ENCODE data around the gene NR1H2.
A peak's percentile ranks its signal among the peaks of the same experiment; 100 is the strongest.

NR1H2 gene

DNA sequence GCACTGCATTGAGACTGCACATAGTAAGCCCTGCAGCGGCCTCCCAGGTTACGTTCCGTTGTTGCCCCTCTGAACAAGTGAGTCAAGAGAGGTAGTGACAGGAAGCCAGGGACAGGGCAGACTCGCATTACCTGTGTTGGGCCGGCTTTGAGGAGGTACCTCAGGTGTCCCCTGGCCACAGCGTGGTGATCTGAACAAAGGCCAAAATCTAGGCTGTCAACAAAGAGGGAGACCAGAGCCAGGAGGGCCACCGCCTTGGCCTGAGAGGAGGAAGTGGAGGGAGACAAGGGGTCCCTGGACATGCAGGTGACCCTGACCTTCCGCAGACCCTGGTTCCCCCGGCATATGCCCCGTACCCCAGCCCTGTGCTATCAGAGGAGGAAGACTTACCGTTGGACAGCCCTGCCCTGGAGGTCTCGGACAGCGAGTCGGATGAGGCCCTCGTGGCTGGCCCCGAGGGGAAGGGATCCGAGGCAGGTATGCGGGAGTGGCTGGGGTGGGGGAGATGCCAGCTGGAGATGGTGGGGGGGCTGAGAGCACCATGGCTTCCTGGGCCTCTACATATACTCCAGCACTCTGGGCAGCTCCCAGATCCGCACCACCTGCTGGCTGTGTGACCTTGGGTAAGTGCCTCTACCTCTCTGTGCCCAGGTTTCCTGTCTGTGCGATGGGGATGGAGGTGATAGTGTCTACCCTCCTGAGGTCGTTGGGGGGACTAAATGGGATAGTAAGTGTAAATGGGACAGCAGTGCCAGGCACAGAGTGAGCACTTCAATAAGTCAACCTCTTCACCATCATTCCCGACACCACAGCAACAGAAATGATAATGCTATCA lies 47.2 kb downstream of the NR1H2 start:
- 94% methylated on average over 22 of the region's 22 CpGs for WGBS, 2 experiments
- H3K36me3 ChIP-seq (ENCODE audit: control insufficient read depth, insufficient read depth, low read length) = no peaks in the 10 kb centered on the region
- H3K9me3 ChIP-seq (ENCODE audit: control insufficient read depth, low read length) = no peaks in the 10 kb centered on the region
- H3K4me3 ChIP-seq (ENCODE audit: insufficient read depth, low read depth, low read length) = no peak overlapping the region
- H3K27me3 ChIP-seq (ENCODE audit: control insufficient read depth, insufficient read depth, low read length, poor library complexity, severe bottlenecking) = peaks cover 21% of the 10 kb centered on the region
- H3K4me1 ChIP-seq (ENCODE audit: control insufficient read depth, insufficient read depth, low read length) = peaks cover 4% of the 10 kb centered on the region
- no peak overlapping the region for H3K27ac ChIP-seq (ENCODE audit: insufficient read depth, low read depth, low read length, poor library complexity, severe bottlenecking)

DNA sequence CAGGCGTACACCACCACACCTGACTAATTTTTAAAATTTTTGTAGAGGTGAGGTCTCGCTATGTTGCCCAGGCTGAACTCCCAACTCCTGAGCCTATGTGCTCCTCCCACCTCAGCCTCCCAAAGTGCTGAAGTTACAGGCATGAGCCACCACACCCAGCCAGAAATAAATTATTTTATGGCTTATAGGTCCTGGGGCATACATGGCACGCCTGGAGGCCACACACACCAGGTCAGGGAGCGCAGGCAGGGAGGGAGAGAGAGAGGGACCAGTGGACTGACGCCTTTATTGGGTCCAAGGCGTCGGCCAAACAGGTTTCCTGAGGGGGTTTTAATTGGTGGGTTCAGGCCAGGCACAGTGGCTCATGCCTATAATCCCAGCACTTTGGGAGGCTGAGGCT lies 49.3 kb downstream of the NR1H2 start:
- H3K4me1 ChIP-seq (ENCODE audit: control insufficient read depth, insufficient read depth, low read length) = no peaks in the 10 kb centered on the region
- H3K27ac ChIP-seq (ENCODE audit: insufficient read depth, low read depth, low read length, poor library complexity, severe bottlenecking) = no peak overlapping the region
- 65 to 67% methylated on average over 7 of the region's 7 CpGs for whole genome bisulfite sequencing, 2 experiments
- no peaks in the 10 kb centered on the region for H3K9me3 ChIP-seq (ENCODE audit: control insufficient read depth, low read length)
- H3K4me3 ChIP-seq (ENCODE audit: insufficient read depth, low read depth, low read length) = no peak overlapping the region
- peaks cover 1% of the 10 kb centered on the region for H3K27me3 ChIP-seq (ENCODE audit: control insufficient read depth, insufficient read depth, low read length, poor library complexity, severe bottlenecking)
- H3K36me3 ChIP-seq (ENCODE audit: control insufficient read depth, insufficient read depth, low read length) = no peaks in the 10 kb centered on the region

DNA sequence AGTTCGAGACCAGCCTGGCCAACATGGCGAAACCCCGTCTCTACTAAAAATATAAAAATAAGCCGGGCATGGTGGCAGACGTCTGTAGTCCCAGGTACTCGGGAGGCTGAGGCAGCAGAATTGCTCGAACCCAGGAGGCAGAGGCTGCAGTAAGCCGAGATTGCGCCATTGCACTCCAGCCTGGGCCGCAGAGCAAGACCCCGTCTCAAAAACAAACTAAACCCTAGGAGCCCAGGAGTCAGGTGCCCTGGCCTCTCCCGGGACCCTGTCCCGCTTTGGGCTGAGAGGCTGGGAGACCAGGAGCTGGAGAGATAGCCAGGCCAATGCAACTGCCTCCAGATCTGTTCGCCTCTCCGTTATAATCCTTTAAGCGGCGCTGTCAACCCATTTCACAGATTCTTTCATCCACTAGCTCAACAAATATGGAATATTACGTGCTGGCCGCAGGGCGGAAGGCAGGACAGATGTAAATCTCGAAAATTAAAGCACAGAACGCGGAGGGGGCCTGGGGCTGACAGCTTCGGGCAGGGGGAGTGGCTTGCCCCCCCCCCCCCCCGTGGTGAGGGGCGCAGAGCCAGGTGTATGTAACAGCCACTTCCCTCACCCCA lies 51.2 kb downstream of the NR1H2 start:
- Histone ChIP-seq H3K27ac (ENCODE audit: insufficient read depth, low read depth, low read length, poor library complexity, severe bottlenecking) (no peak overlapping the region), H3K4me3 (ENCODE audit: insufficient read depth, low read depth, low read length) (no peak overlapping the region), H3K36me3 (ENCODE audit: control insufficient read depth, insufficient read depth, low read length) (no peaks in the 10 kb centered on the region), H3K4me1 (ENCODE audit: control insufficient read depth, insufficient read depth, low read length) (peaks cover 2% of the 10 kb centered on the region), H3K9me3 (ENCODE audit: control insufficient read depth, low read length) (no peaks in the 10 kb centered on the region), H3K27me3 (ENCODE audit: control insufficient read depth, insufficient read depth, low read length, poor library complexity, severe bottlenecking) (peaks cover 10% of the 10 kb centered on the region)
- WGBS, 2 experiments = 94% methylated on average over 24 to 26 of the region's 26 CpGs

DNA sequence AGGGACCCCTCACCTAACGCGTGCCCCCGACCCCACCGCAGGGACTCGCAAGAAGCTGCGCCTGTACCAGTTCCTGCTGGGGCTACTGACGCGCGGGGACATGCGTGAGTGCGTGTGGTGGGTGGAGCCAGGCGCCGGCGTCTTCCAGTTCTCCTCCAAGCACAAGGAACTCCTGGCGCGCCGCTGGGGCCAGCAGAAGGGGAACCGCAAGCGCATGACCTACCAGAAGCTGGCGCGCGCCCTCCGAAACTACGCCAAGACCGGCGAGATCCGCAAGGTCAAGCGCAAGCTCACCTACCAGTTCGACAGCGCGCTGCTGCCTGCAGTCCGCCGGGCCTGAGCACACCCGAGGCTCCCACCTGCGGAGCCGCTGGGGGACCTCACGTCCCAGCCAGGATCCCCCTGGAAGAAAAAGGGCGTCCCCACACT lies 51.8 kb downstream of the NR1H2 start:
- Histone ChIP-seq H3K27me3 (ENCODE audit: control insufficient read depth, insufficient read depth, low read length, poor library complexity, severe bottlenecking) (peaks cover 10% of the 10 kb centered on the region), H3K9me3 (ENCODE audit: control insufficient read depth, low read length) (no peaks in the 10 kb centered on the region), H3K36me3 (ENCODE audit: control insufficient read depth, insufficient read depth, low read length) (no peaks in the 10 kb centered on the region), H3K27ac (ENCODE audit: insufficient read depth, low read depth, low read length, poor library complexity, severe bottlenecking) (no peak overlapping the region), H3K4me3 (ENCODE audit: insufficient read depth, low read depth, low read length) (no peak overlapping the region), H3K4me1 (ENCODE audit: control insufficient read depth, insufficient read depth, low read length) (peaks cover 7% of the 10 kb centered on the region)
- WGBS, 2 experiments = 87 to 88% methylated on average over 38 of the region's 38 CpGs

DNA sequence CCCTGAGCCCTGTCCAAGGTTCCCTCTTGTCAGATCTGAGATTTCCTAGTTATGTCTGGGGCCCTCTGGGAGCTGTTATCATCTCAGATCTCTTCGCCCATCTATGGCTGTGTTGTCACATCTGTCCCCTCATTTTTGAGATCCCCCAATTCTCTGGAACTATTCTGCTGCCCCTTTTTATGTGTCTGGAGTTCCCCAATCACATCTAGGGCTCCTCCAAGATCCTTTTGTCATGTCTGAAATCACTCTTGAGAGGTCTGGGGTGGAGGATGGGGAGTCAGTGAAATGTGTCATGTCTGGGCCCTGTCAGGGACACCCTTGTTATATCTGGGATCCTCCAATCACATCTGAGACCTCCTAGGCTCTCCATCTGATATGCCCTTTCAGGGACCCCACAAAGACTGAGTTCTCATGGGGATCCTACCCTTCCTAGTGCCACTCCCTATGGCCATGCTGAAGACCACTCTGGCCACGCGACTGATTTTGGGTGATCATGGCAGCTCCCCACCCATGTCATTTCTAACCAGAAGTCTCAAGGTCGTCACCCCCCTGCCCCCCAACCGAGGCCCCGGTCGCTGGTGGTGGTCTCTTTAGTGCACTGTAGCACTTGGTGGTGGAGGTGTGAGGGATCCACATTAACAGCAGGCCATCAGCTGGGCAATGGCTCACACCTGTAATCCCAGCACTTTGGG lies 52.7 kb downstream of the NR1H2 start:
- no peak overlapping the region for H3K4me3 ChIP-seq (ENCODE audit: insufficient read depth, low read depth, low read length)
- no peaks in the 10 kb centered on the region for H3K9me3 ChIP-seq (ENCODE audit: control insufficient read depth, low read length)
- peaks cover 10% of the 10 kb centered on the region for H3K27me3 ChIP-seq (ENCODE audit: control insufficient read depth, insufficient read depth, low read length, poor library complexity, severe bottlenecking)
- no peak overlapping the region for H3K27ac ChIP-seq (ENCODE audit: insufficient read depth, low read depth, low read length, poor library complexity, severe bottlenecking)
- H3K36me3 ChIP-seq (ENCODE audit: control insufficient read depth, insufficient read depth, low read length) = no peaks in the 10 kb centered on the region
- peaks cover 7% of the 10 kb centered on the region for H3K4me1 ChIP-seq (ENCODE audit: control insufficient read depth, insufficient read depth, low read length)
- WGBS, 2 experiments = 88 to 89% methylated on average over 7 of the region's 7 CpGs

DNA sequence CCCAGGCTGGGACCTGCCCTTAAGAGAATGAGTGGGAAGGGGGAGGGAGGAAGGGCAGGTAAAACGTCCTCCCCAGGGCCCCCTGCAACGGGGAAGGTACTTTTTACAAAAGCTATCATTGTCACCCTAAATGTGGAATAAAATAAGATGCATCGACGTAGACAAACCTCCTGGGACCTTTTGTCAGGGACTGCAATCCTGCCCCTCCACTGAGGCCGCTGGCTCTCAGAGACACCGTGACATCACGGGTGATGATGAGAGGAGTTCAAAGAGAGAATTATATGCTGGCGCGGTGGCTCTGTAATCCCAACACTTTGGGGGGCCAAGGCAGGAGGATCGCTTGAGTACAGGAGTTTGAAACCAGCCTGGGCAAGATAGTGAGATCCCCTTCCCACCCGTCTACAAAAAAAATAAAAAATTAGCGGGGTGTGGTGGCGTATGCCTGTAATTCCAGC lies 54.7 kb downstream of the NR1H2 start:
- H3K9me3 ChIP-seq (ENCODE audit: control insufficient read depth, low read length) = no peaks in the 10 kb centered on the region
- H3K4me3 ChIP-seq (ENCODE audit: insufficient read depth, low read depth, low read length) = peak overlapping the region; percentile 37
- H3K4me1 ChIP-seq (ENCODE audit: control insufficient read depth, insufficient read depth, low read length) = peaks cover 14% of the 10 kb centered on the region
- no peak overlapping the region for H3K27ac ChIP-seq (ENCODE audit: insufficient read depth, low read depth, low read length, poor library complexity, severe bottlenecking)
- 58 to 63% methylated on average over 13 of the region's 13 CpGs for WGBS, 2 experiments
- no peaks in the 10 kb centered on the region for H3K36me3 ChIP-seq (ENCODE audit: control insufficient read depth, insufficient read depth, low read length)
- peaks cover 10% of the 10 kb centered on the region for H3K27me3 ChIP-seq (ENCODE audit: control insufficient read depth, insufficient read depth, low read length, poor library complexity, severe bottlenecking)

DNA sequence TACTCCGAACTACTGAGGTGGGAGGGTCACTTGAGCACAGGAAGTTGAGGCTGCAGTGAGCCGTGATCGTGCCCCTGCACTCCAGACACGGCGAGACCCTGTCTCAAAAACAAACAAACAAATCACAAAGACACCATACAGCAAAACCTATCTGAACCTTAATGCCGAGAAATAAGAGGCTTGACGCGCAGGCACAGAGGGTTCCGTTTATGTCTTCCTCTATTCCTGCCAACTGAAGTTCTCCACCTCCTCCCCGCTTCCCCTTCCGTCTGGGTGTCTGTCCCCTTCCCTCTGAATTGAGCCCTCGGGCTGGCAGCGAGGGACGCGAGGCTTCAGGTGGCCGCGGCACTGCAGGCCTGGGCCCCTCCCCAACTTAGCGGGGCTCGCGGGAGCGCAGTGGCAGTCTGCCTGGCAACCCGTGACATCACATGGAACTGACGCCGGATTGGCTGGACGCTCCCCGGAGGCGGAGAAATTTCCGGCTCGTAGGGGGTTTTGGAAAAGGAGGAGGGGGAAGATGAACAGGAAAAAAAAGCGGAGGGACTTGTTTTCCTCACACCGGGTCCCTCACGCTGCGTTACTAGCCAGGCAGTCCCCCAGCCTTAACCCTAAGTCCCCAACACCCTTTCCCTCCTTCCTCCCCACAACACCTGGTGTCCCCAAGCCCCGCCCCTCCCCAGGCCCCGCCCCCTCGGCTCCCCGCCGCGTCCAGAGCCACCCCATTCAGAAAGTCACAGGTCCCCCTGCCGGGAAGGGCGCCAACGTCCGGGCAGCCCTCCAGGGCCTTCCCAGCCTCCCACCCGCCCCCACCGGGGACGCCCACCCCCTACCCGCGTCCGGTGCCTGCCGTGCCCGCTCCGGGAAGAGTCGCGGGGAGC lies 55.3 kb downstream of the NR1H2 start:
- peak overlapping the region; percentile 37 for H3K4me3 ChIP-seq (ENCODE audit: insufficient read depth, low read depth, low read length)
- WGBS, 2 experiments = 4% methylated on average over 46 to 49 of the region's 54 CpGs
- H3K36me3 ChIP-seq (ENCODE audit: control insufficient read depth, insufficient read depth, low read length) = no peaks in the 10 kb centered on the region
- H3K4me1 ChIP-seq (ENCODE audit: control insufficient read depth, insufficient read depth, low read length) = peaks cover 14% of the 10 kb centered on the region
- H3K27ac ChIP-seq (ENCODE audit: insufficient read depth, low read depth, low read length, poor library complexity, severe bottlenecking) = no peak overlapping the region
- peaks cover 10% of the 10 kb centered on the region for H3K27me3 ChIP-seq (ENCODE audit: control insufficient read depth, insufficient read depth, low read length, poor library complexity, severe bottlenecking)
- no peaks in the 10 kb centered on the region for H3K9me3 ChIP-seq (ENCODE audit: control insufficient read depth, low read length)

DNA sequence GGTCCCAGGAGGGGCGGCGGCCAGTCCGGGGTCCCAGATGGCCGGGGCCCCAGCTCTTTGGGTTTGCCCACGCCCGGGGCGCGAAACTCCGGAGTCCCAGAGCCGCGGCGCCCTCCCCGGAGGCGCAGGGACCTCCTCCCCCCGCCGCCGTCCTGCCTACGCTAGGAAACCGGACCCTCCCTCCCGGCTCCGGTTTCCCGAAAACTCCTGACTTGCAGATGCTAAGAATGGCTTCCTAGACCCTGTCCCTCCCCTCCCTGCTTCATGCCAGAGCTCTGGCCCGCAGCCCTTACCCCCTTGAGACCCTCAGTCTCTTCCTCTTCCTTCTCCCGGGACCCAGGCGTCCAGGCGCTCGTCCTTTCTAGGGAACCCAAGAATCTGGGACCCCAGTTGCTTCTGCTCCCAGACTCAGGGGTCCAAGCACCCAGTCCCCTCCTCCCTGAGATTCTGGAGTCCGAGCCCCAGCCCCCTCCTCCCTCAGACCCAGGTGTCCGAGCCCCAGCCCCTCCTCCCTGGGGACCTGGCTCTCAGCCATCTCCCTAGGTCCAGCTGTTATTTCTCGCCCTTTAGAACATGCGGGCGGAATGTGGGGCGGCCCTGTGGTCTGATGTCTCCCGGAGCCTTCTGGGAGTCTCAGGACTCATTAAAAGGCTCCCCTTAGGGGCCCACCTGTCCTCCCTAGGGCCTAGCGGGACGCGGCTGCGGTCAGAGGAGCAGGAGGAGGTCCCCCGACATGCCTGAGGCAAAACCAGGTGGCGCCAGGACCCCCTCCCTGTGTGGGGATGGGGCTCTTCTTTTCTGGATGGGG lies 56.2 kb downstream of the NR1H2 start, which contains the start of gene MYBPC2:
Gene MYBPC2, plus strand, starts transcription at position 672 of the 808 bp plus-strand sequence. Its CDS starts 62 bp downstream, at position 734.
- Histone ChIP-seq H3K27ac (ENCODE audit: insufficient read depth, low read depth, low read length, poor library complexity, severe bottlenecking) (no peak within 1 kb of the TSS), H3K4me1 (ENCODE audit: control insufficient read depth, insufficient read depth, low read length) (peaks cover 14% of the 10 kb centered on the region), H3K36me3 (ENCODE audit: control insufficient read depth, insufficient read depth, low read length) (no peaks in the 10 kb centered on the region), H3K4me3 (ENCODE audit: insufficient read depth, low read depth, low read length) (peak within 1 kb of the TSS; percentile 37), H3K9me3 (ENCODE audit: control insufficient read depth, low read length) (no peaks in the 10 kb centered on the region), H3K27me3 (ENCODE audit: control insufficient read depth, insufficient read depth, low read length, poor library complexity, severe bottlenecking) (peaks cover 10% of the 10 kb centered on the region)
- 12 to 13% methylated on average over 40 of the region's 40 CpGs for WGBS, 2 experiments
